Thyroid gland (tissue), 4 donors: ENCODE data around the gene RDX.
"Not testable (repeated sequence)": the region's sequence is repeated elsewhere in the genome, so short reads cannot be mapped to it uniquely, and the experiment has no call there.

Experiments
- CTCF ChIP-seq, 6 experiments: fragments of 200-600 bp in 3 of 6; fragments of 450-650 bp in 3 of 6; sonication (generic) in 3 of 6; IDR thresholded peaks; one replicate each; pipeline ENCODE4 v1.5.1; 2016 to 2019; ENCODE audit warnings: antibody characterized with exemption in 6 of 6, mild to moderate bottlenecking in 2 of 6, inconsistent platforms in 1 of 6, moderate library complexity in 1 of 6
- POLR2A ChIP-seq, 2 donors: fragments of 450-650 bp; IDR thresholded peaks; one replicate each; pipeline ENCODE4 v1.6.1; 2017; ENCODE audit warnings: antibody characterized with exemption in 2 of 2, mild to moderate bottlenecking in 2 of 2, moderate library complexity in 1 of 2

GRCh38 chr11:110292146-110292545 is 4.3 kb downstream of the RDX start:
- not testable (repeated sequence) for TF ChIP-seq CTCF, POLR2A (IDR thresholded peaks at IDR 0.05)
